KMS-11 (cell line): ENCODE measurements around the gene FPGS.
A peak's percentile ranks its signal among the peaks of the same experiment; 100 is the strongest.

Source experiments
- H2AFZ ChIP-seq: fragments of 200-600 bp; sonication (generic); 2 replicates; pipeline ENCODE4 v1.6.1; 2016; ENCODE audit warnings: antibody characterized with exemption, mixed run types, low read depth
- H3K27ac ChIP-seq: fragments of 200-600 bp; sonication (generic); 2 replicates; pipeline ENCODE4 v1.6.1; 2016; ENCODE audit warnings: mild to moderate bottlenecking, mixed run types
- H3K27me3 ChIP-seq: fragments of 200-600 bp; sonication (generic); 2 replicates; pipeline ENCODE4 v1.6.1; 2017; ENCODE audit warnings: mild to moderate bottlenecking, low read depth, mixed run types, moderate library complexity; ENCODE audit not compliant: insufficient read depth
- H3K36me3 ChIP-seq: fragments of 200-600 bp; sonication (generic); 2 replicates; pipeline ENCODE4 v1.6.1; 2017; ENCODE audit warnings: mild to moderate bottlenecking, mixed run types; ENCODE audit not compliant: insufficient read depth
- H3K4me1 ChIP-seq: fragments of 200-600 bp; sonication (generic); 2 replicates; pipeline ENCODE4 v1.6.1; 2016; ENCODE audit warnings: mild to moderate bottlenecking, low read depth, mixed run types; ENCODE audit not compliant: poor library complexity, severe bottlenecking
- H3K4me2 ChIP-seq: fragments of 200-600 bp; sonication (generic); 2 replicates; pipeline ENCODE4 v1.7.0; 2016; ENCODE audit warnings: mild to moderate bottlenecking, mixed run types
- H3K4me3 ChIP-seq: fragments of 200-600 bp; sonication (generic); IDR thresholded peaks from 2 replicates; pipeline ENCODE4 v1.6.1; 2017; ENCODE audit warnings: low read depth, low read length, mixed read lengths; ENCODE audit not compliant: insufficient read depth
- H3K79me2 ChIP-seq: fragments of 200-600 bp; sonication (generic); 2 replicates; pipeline ENCODE4 v1.6.1; 2016; ENCODE audit warnings: low read depth, mixed run types; ENCODE audit not compliant: insufficient read depth
- H3K9ac ChIP-seq: fragments of 200-600 bp; sonication (generic); 2 replicates; pipeline ENCODE4 v1.6.1; 2016; ENCODE audit warnings: mild to moderate bottlenecking, mixed run types
- H4K20me1 ChIP-seq: fragments of 200-600 bp; sonication (generic); 2 replicates; pipeline ENCODE4 v1.6.1; 2016; ENCODE audit warnings: mild to moderate bottlenecking, mixed run types; ENCODE audit not compliant: insufficient read depth
- CTCF ChIP-seq: fragments of 200-600 bp; sonication (generic); conservative IDR thresholded peaks from 2 replicates; pipeline ENCODE4 v1.6.1; 2017; ENCODE audit warnings: low read depth, mild to moderate bottlenecking, antibody characterized with exemption, low read length, moderate library complexity, mixed read lengths

The FPGS gene

GRCh38 chr9:127776924-127777289, 25.8 kb upstream of the FPGS start:
- TF ChIP-seq CTCF = no peak
- Histone ChIP-seq H3K27ac (peak overlapping the region; percentile 98), H3K4me1 (peaks cover 78% of the 10 kb centered on the region), H4K20me1 (no peaks in the 10 kb centered on the region), H3K9ac (peak overlapping the region; percentile 85), H3K4me3 (no peak overlapping the region), H3K36me3 (no peaks in the 10 kb centered on the region), H2AFZ (peak overlapping the region; percentile 46; the same call in 1 of the 2 replicates), H3K4me2 (peak overlapping the region; percentile 98), H3K27me3 (no peaks in the 10 kb centered on the region), H3K79me2 (peaks cover 31% of the 10 kb centered on the region)

- Histone ChIP-seq H3K9ac (peak overlapping the region; percentile 85), H3K27ac (peak overlapping the region; percentile 98), H3K79me2 (peaks cover 31% of the 10 kb centered on the region), H3K36me3 (no peaks in the 10 kb centered on the region), H2AFZ (no peak overlapping the region), H3K4me3 (no peak overlapping the region), H3K4me2 (peak overlapping the region; percentile 98), H4K20me1 (no peaks in the 10 kb centered on the region), H3K4me1 (peaks cover 72% of the 10 kb centered on the region), H3K27me3 (no peaks in the 10 kb centered on the region)
- no peak for TF ChIP-seq CTCF
These were observed 25.2 kb upstream of the FPGS start for GRCh38 chr9:127777368-127777980.

GRCh38 chr9:127778280-127779135, 24.2 kb upstream of the FPGS start, which contains the start of gene SH2D3C:
Gene SH2D3C, minus strand, starts transcription at chr9:127778666. Its CDS starts 39 bp downstream, at chr9:127778627.
- peaks cover 31% of the 10 kb centered on the region for H3K79me2 ChIP-seq
- TF ChIP-seq CTCF = no peak
- H3K4me3 ChIP-seq = no peak within 1 kb of the TSS
- no peaks in the 10 kb centered on the region for H3K27me3 ChIP-seq
- no peaks in the 10 kb centered on the region for H3K36me3 ChIP-seq
- H3K9ac ChIP-seq = peak within 1 kb of the TSS; percentile 85
- H3K4me2 ChIP-seq = peak within 1 kb of the TSS; percentile 98
- peaks cover 62% of the 10 kb centered on the region for H3K4me1 ChIP-seq
- H3K27ac ChIP-seq = peak within 1 kb of the TSS; percentile 98
- H4K20me1 ChIP-seq = no peaks in the 10 kb centered on the region
- H2AFZ ChIP-seq = peak within 1 kb of the TSS; percentile 29; the same call in 1 of the 2 replicates

GRCh38 chr9:127779136-127779981, 23.3 kb upstream of the FPGS start:
- TF ChIP-seq CTCF = no peak
- Histone ChIP-seq H3K27me3 (no peaks in the 10 kb centered on the region), H3K4me1 (peaks cover 59% of the 10 kb centered on the region), H3K4me3 (no peak overlapping the region), H4K20me1 (no peaks in the 10 kb centered on the region), H2AFZ (peak overlapping the region; percentile 29; the same call in 1 of the 2 replicates), H3K36me3 (no peaks in the 10 kb centered on the region), H3K79me2 (peaks cover 31% of the 10 kb centered on the region), H3K9ac (peak overlapping the region; percentile 85), H3K4me2 (peak overlapping the region; percentile 98), H3K27ac (peak overlapping the region; percentile 98)
